Stimulated activated CD4-positive, alpha-beta T cell treated with anti-CD3 and anti-CD28 coated beads, TNF-alpha, amount 100 ng/mL, for 24 hours (primary cell): ENCODE results near the gene ANG.

Experiments used
- DNase-seq, 3 experiments: peaks; one replicate each; pipeline ENCODE4 v3.0.0-alpha.2; 2020; ENCODE audit warnings: low read depth in 3 of 3

Gene ANG

DNA sequence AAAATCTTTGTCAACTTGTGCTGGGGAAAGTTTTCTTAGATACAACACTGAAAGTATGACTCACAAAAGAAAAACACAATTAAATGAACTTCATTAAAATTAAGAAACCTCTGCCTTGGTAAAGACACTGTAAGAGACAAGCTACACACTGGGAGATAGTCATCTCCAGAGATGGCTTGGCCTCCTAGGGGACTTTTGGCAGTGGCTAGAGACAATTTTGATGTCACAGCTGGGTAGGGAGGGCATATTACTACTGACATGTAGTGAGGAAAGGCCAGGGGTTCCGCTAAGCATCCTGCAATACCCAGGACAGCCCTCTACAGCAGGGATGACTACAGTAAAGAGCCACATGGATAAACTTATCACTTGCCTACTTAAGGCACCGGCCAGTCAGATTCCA is 12.9 kb upstream of the ANG start:
- no peak for DNase-seq

DNA sequence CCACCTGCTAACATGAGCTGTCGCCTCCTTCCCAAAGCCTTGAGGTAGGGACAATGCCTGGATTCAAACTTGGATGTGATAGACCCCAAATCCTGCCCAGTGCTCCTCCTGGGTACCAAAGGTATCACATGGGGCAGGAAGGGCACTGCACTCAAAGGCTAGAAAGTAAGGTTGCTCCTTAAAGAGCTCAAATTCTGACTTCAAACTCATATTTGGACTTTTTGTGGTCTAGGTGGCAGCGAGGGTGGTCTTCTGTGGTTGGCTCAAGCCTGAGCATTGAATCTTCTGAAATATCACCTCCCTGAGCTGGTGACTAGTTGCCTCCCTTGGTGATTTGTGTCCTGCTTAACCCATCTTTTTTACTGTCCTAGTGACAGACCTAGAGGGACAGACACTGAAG is 12.5 kb upstream of the ANG start:
- no peak for DNase-seq

DNA sequence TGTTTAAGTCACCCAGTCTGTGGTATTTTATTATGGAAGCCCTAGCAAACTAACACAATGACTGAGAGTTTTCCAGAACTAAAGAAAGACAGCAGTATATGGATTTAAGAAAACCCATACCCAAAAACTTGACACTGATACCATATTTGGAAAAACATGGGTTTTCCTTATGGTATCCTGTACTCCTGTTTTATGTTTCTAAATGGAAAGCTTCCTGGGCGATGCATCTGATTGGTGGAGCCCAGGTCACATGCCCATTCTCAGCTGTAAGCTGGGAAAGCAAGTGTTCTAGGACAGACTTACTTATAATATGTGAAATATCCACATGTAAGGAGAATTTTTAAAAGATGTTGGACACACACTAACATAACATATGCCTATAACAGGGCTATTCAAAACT is 8.7 kb upstream of the ANG start:
- DNase-seq = no peak

DNA sequence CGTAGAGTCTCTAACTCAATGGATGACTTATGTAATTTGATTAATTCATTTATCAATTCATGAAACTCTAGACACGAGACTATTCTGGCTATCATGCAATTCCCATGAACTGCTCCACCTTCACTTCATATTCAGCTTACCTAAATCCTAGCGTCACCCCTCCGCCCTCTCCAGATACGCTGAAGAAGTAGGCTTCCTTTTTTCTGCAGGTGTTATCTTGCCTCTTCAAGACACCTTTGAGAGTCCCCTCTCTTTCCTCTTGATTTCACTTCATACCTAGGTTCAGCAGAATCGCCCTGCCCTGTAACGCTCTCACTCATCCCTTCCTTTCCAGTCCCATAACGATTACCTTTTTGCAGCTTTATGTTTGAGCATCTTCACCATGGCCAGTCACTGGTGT is 8.2 kb upstream of the ANG start:
- no peak for DNase-seq

DNA sequence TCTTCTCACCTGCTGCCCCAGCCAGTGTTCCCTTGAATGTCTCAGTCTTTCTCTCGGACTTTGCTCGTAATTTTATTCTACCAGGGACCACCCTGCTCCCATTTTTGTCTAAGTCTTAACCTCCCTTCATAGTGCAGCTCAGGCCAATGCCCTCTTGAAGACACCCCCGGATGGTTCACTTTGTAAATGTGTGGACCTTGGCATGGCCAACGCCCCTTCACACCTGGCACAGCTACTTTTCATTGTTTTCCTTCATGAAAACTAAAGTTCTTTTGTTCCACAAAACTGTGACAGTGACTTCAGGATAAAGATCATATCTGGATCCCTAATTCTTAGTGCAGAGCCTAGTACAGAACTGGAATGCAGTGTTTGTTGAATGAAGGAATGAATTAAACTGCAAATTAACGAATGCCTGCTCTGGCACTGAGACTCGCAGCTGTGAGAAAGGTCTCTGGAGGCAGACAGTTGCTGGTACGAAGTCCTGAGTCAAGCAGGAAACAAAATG is 7.7 kb upstream of the ANG start:
- no peak for DNase-seq

DNA sequence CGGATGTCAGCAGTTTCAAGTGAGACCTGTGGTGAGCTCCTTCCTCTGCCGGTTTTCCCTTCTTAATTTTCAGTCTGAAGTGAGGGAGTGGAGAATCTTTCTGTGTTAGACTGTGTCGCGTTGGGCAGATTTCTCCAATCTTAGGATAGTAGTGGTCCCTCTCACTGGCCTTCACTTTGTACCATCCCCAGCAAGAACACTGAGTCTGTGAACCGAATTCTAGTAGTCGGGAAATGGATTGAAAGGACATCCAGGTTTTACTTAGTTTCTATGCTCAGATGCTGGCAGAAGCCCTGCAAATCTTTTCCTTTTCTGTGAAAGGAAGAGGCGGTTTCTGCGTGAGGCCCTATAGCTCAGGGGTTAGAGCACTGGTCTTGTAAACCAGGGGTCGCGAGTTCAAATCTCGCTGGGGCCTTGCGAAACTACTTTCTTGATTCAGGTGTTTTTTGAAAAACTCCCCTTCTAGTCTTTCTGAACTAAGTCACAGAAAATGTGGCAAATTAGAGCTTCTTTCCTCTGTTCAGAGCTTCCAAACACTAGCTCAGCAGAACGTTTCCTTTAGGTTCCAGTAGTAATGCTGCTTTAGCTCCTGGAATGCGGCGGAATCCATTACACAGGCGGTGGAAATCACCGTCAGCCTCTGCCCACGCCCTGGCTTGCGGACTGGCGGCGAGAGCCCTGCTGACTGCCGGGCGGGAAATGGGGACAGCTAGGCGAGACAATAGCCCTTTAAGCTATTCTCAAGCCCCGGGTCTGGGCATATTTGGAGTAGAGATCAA is 7.0 kb upstream of the ANG start:
- peak; percentile 82 to 85 (median 82) for DNase-seq

DNA sequence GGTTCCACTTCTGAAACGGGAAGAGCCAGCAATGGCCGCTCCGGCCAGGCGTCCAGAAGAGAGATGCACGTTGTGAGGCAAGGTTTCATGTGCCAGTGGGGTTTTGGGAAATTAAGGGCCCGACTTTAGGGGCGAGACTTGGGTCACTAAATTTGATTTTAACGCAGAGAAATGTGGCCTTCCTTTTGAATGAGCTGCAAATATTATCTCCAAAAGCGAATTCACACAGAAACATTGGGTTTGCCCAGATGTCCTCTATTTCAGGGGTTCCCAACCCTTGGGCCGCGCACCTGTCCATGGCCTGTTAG is 6.5 kb upstream of the ANG start:
- DNase-seq = no peak

DNA sequence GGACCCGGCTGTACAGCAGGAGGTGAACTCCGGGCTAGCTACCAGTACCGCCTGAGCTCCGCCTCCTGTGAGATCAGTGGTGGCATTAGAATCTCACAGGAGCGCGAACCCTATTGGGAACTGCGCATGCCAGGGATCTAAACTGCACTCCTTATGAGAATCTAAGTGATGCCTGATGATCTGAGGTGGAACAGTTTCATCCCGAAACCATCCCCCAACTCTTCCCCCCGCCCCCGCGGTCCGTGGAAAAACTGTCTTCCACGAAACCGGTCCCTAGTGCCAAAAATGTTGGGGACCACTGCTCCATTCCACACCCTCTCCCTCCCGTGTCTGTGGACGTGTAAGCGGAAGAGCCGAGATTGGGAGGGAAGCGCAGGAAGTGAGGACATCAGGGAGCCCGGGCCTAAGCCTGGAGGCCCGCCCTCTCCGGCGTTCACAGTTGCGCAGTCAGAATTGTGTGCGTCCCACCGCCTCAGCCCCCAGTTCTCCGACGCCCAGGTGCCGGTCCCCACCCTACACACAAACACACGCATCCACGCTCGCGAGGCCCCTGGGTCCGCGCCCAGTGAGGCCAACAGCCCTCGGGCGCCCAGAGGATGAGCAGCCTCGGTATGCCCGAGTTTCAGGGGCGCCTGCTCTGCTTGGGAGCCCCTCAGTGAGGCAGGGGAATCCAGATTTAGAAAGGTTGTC is 6.0 kb upstream of the ANG start:
- peak; percentile 55 to 79 (median 65) for DNase-seq

DNA sequence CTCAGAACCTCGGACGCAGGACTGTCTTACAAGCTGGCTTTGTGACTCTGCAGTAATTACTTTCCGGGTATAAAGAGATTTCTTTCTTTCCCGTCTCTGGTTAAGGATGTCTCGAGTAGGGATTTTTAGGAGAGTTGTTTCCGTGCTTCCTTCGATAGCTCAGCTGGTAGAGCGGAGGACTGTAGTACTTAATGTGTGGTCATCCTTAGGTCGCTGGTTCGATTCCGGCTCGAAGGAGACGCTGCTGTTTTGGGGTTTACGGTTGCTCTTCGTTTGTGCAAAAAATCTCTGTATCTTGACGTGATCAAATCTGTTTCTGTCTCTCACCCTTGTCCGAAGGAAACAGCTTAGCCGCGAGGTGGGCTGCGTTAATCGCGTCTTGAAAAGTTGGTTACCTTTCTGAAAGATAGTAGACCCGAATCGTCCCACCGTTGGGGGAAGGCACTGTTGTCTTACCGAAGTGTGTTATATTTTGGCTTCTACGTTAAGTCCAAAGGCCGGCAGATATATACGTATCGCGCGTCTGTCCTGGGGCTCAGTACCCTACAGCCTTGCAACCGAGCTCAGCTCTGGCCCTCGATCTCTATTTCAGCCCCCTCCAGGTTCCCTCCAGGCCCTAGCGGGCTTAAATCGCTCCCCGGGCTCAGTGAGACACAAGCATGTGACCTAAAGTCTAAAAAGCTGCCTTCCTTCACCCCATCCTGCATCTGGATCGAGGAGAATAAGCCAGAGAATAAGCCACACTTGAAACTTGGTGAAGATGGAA is 5.3 kb upstream of the ANG start:
- peak; percentile 66 to 85 (median 74) for DNase-seq

DNA sequence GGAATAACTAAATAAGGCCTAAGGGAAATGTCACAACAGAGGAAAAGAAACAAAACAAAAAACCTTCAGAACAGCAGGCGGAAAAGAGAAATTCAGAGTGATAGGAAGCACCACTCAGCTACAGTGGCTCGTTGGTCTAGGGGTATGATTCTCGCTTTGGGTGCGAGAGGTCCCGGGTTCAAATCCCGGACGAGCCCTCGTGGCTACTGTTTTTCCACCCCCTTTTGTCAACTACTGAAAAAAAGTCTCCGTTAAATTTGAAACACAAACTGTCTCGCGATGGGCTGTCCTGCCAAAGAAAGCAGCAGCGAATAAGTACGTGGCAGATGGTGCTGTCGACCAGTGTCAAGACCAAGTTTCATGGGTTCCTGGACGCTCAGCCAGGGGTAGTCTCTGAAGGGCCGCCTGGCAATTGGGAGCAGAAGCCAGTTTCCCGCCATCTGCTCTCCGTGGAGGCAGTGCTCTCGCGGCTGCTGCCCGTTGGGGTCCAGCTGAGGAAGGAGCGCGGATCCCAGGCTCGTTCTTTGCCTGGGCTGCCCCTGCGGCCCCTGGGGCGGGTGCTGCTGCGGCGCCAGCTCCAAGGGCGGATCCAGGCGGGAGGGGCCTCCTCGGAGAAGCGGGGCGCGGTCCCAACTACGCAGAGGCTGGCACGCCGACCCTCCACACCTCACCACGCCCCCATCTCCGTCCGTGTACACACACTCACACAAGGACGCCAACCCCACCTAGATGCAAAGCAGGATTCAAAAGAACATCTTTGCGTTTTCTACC is 4.5 kb upstream of the ANG start, which contains the start of gene RNASE4:
RNASE4 (plus strand) TSS at position 670 of the 771 bp plus-strand sequence. CDS start 14,812 bp downstream, outside the sequence.
- peak; percentile 61 to 76 (median 64) for DNase-seq

DNA sequence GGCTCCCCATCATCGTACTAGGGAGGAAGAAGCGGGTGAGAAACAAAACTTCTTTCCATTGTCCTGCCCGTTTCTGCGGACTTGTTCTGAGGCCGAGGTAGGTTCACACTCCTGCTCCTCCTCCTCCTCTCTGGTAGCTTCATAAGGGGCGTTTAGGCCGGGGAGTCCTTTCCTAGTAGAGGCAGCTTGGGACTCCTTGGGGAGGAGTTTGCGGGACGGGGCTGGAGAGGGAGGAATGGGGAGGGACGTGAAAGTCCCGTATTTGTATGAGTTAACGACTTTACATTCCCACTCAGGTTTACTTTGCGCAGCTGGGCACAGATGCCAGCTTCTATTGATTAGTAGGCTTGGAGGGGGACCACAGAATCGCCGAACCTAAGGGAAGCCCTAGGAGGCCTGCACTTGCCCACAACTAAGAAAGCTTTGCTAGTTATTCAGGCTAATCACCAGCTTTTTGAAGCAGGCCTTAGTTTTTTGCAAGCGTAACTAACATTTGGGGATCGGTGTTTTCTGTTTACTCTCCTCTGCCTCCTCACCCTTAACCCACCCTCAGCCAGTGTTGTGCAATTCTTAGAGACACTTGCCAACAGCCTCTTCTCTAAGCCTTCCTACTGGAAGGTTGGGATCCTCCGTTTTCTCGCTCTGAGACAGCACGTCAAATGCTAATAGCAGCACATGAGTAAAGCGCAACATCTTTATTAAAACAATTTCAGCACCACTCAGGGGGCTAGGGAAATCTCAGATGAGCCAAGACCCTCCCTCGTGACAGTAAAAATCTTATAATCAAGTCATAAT is 3.7 kb upstream of the ANG start:
- DNase-seq = no peak

DNA sequence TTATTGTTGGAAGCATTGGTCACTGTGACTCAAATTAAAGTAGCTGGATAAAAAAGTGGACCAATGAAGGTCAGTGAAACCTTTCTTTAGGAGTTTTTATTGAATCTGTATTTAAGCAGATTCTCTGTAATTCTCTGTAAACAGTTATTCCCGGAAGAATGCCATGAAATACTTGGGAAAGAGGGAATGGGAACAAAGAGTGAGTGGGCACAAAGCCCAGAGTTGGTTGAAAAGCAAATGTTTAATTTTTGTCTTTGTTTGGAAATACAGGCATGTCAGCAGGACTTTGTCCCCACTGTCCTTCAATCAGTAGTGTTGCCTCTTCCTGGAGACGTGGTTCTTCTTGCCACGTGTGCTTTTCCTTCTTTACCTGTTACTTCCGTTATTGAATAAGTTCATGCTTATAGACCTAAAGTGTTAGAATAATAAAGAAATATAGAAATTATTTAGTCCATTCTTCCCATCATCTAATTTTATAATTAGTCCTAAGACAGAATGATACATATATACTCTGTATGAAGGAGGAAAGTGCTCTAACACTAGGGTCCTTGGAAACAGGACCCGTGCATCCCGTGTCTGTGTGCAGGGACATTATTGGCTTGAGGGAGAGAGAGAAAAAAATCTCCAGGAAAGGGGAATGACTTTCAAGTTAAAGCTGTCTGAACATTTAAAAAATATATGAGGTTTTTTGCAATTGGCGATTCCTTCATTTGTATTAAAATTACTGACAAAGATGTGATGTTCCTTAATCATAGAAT is 2.0 kb upstream of the ANG start:
- DNase-seq = no peak

DNA sequence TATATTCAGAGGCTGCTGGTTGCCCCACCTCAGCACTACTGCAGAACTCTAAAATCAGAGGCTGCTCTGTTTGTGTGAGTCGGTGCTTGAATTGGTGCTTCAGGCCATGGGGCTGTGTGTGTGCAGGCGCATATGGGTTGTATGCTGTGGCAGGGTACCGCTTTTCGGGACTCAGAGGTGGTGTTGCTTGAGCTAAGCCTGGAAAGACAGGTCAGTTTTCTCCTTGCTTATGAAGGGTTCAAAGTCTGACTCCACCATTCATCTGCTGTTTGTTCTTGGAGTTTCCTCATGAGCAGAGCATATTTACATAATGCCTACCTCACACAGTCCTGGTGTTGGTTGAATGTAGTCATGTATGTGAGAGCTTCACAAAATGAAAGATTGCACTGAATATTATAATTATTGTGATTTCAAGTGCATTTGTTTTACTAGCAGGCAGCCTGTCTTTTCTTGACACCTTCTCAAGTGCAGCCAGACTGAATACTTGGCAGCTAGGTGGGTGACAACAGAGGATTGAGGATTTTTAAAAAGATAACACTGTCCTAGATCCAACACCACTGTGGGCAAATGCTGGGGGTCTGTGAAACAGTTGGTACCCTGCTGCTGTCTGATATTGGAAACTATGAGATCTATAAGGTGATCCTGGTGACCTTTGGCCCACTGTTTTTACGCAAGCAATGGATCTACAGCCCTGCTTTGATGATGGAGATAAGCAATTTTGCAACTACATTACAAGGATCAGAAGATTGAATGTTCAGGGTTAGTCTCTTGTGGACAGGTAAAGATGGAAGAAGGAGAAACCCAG is 1.0 kb upstream of the ANG start:
- DNase-seq = no peak

DNA sequence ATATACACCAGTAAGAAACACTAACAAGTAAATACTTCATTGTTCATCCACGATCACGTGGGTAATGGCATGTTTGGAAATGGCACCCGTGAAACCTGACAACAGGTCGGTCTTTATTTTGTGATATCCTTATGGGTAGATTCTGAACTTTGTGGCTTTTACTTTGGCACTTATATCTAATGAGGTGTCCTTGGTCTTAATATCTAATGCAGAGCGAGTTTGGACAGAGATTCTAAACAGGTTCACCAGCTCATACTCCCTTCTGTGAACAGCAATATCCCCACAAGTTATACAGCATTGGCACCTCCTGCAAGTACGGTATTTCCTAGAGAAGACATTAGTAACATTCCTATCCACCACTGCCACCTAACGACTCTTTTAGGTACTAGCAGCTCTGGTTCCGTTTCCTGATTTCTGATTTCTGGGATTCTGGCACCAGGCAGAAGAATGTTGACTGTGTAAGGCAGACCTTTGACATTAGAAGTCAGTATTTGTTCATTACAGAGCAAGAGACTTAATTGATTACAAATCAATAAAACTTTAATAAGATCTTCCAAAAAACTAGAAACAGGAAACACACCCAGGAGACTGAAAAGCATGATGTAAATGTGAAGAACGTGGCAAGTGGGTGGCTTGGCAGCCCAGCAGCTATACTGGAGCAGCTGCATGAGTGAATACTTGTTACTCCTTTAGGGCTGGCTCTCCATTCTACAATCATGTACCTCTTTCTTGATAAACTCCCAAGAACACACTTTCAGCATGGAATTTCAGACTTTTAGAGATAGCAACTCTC is 2.5 kb downstream of the ANG start:
- DNase-seq = peak in 1 of 3 experiments; percentile 25

DNA sequence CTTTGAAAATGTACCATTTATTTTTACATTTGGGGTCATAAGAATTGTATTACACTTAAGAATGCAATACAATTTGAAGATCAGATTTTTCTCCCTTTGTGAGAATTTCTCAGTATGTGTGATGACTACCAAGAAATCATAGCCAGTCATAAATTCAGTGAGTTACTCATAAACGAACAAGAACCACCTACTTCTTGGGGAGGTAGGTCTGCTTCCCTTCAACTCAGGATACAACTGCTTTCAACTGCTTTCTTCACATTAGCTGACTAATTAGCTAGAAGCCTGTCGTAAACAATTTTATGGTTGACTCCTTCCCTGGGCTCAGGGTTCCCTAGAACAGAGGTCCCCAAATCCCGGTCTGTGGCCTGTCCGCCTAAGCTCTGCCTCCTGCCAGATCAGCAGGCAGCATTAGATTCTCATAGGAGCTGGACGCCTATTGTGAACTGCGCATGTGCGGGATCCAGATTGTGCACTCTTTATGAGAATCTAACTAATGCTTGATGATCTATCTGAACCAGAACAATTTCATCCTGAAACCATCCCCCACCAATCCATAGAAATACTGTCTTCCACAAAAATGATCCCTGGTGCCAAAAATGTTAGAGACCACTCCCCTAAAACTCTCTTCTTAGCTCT is 3.7 kb downstream of the ANG start:
- no peak for DNase-seq

DNA sequence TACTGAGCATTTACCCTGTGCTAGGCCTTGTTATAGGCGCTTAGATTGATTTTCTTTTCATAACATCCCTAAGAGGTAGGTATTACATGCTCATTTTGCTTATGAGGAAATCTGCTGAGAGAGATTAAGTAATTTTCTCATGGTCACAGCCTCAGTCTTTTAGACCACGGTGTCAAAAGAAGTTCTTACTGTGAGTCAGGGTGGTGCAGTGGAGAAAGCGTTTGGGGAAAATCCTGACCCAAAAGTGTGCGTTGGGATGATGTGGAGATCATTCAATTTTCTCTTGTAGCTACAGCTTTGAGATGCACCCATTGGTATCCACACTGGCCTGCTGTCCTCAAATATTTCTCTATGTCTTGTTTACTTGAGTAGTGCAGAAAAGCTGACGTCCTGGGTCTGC is 8.2 kb downstream of the ANG start:
- no peak for DNase-seq

DNA sequence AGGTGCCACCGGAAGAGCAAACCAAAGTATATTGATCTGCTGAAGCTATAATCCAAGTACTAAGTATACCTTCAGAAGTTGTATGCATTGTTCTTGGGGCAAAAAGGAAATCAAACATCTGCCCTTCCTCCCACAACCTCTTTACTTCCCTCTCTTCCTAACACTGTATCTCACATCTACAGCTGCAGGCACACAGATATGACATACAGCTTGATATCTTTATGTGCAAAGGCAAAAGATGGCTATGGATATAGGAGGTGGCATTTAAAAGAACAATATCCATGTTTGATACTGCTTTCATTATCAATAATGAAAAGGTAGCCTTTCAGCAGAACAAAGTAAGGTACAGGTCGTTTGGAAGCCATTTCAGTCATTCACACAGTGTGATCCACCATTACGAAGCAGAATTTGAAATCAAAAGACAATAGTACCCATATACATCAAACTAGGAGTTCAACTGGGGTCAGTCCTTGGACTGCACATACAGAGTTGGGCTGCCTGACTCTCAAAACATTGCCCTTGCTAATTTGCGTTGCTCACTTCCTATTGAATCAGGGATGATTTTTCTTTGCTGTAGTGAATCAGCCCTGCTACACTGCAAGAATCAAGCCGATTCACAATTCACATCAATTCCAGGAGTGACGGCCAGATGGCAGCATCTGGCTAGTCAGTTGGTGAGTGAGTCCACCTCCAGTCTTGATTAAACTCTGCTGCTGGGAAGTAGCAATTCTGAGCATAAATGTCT is 8.9 kb downstream of the ANG start:
- peak; percentile 20 to 59 (median 42) for DNase-seq
